ENCODE data around the gene UTP15. TPM values are rescaled to one million over a fixed set of nuclear protein-coding genes. Genes with fewer than 3 reads are reported as not detected.

The UTP15 gene
- total and polyA plus RNA-seq, 10 of the 15 experiments (the other 5 are each of a cell fraction or from before 2014, with no cell fraction given), result 22.5 to 39.4 (median 29.6) TPM

DNA sequence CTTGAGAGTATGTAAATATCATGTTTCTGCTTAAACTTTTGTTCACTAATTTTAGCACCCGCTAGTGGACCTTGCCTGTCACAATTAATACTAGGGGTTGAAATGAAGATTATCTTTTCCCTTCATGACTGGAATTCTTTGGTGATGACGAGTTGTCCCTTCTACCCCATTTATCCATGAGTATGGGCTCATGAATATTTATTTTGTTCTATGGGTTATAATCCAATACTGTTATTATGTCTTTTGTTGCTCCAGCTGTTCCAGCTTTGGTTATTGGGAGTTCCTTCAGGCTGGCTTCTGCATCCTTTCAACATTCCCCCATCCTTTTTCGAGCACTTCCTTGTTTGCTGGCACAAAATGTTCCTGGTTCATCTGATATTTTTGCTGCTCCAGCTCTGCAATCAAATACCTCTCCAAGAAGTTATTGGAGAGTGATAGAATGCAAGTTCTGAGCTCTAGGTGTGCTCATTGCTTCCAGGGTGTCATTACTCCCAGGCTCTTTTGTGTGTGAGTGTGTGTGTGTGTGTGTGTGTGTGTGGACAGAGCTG lies 40.7 kb downstream of the UTP15 start (continued):
- TF ChIP-seq MXI1 (IDR thresholded peaks at IDR 0.05; ENCODE audit: low read depth, low read length), result no peak
- TF ChIP-seq ZNF24 (IDR thresholded peaks at IDR 0.05), result no peak
- no peak for TF ChIP-seq CHD2 (IDR thresholded peaks at IDR 0.05; ENCODE audit: borderline replicate concordance, low read depth, low read length)
- no peak for TF ChIP-seq TCF12 (IDR thresholded peaks at IDR 0.05; ENCODE audit: low read depth, low read length)
- TF ChIP-seq SMARCA5 (IDR thresholded peaks at IDR 0.05), result no peak
- no peak for TF ChIP-seq TCF3 (IDR thresholded peaks at IDR 0.05; ENCODE audit: borderline replicate concordance, insufficient read depth, low read depth, low read length)
- no peak for TF ChIP-seq ZBED1 (IDR thresholded peaks at IDR 0.05; ENCODE audit: borderline replicate concordance)

DNA sequence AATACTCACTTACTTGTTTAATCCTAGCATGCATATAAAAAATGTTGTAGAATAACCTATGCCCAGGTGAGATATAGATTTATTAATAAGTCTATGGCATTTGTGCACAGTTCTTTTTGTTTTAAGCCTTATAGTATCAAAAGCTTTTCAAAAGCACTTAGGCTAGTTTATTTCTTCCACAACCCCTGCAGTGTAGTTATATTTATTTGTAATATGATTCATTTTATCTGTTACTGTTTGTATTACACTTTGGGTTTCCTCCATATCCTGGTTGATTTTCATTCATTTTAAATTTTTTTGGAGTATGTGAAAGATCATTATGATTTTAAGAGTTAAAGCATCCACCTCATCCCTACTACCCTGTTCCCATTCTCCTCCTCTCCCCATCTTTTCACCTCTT lies 41.7 kb downstream of the UTP15 start:
- H4K20me1 ChIP-seq (ENCODE audit: control insufficient read depth, insufficient read depth), result no peaks in the 10 kb centered on the region
- DNase-seq (ENCODE audit: low read depth, low spot score), result no peak
- no peaks in the 10 kb centered on the region for H3K9me3 ChIP-seq (replicated peaks; ENCODE audit: control insufficient read depth, insufficient read depth, low read length)
- no peaks in the 10 kb centered on the region for H3K79me2 ChIP-seq (ENCODE audit: control insufficient read depth, insufficient read depth, low read length)
- H3K9ac ChIP-seq (ENCODE audit: control insufficient read depth, insufficient read depth, low read length), result no peak overlapping the region
- H3K4me2 ChIP-seq (ENCODE audit: control insufficient read depth, insufficient read depth), result no peak overlapping the region
- no peak for ATAC-seq
- no peaks in the 10 kb centered on the region for H3K36me3 ChIP-seq (ENCODE audit: control insufficient read depth in 2 of 2, insufficient read depth in 2 of 2, low read length in 1 of 2)
- no peak overlapping the region for H2AFZ ChIP-seq (ENCODE audit: control insufficient read depth, low read depth, low read length)
- no TSS peak for BruUV-seq (replicated peaks)
- TF ChIP-seq, protein P1, sequence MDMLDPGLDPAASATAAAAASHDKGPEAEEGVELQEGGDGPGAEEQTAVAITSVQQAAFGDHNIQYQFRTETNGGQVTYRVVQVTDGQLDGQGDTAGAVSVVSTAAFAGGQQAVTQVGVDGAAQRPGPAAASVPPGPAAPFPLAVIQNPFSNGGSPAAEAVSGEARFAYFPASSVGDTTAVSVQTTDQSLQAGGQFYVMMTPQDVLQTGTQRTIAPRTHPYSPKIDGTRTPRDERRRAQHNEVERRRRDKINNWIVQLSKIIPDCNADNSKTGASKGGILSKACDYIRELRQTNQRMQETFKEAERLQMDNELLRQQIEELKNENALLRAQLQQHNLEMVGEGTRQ (IDR thresholded peaks at IDR 0.05; ENCODE audit: borderline replicate concordance, low read depth, low read length), result no peak
- TF ChIP-seq ASH2L (IDR thresholded peaks at IDR 0.05; ENCODE audit: borderline replicate concordance, low read depth) (no peak), STAT1 (conservative IDR thresholded peaks at IDR 0.05) (no peak), POLR2A (IDR thresholded peaks at IDR 0.05; ENCODE audit: low read depth, low read length) (no peak), HDAC2 (IDR thresholded peaks at IDR 0.05) (no peak), ELK1 (IDR thresholded peaks at IDR 0.05; ENCODE audit: low read depth, low read length) (no peak), RFX5 (IDR thresholded peaks at IDR 0.05; ENCODE audit: low read depth, low read length) (no peak)
- ChIA-PET CTCF (no interaction called here), RAD21 (ENCODE audit: unreplicated experiment) (no interaction called here), SMC1A (ENCODE audit: uncharacterized antibody, unreplicated experiment) (interaction anchor here (1.2 kb wide), 1 partner anchor 10 kb away, joined by 4 read pairs; no protein-coding TSS in a partner anchor), POLR2A (no interaction called here)
- no peak overlapping the region for H3K27ac ChIP-seq (ENCODE audit: control insufficient read depth, insufficient read depth)
- H3K27me3 ChIP-seq (replicated peaks in 1 of 2; ENCODE audit: control insufficient read depth in 2 of 2, insufficient read depth in 2 of 2, low read length in 1 of 2), result no peaks in the 10 kb centered on the region
- no peak overlapping the region for H3K4me3 ChIP-seq
- no peaks in the 10 kb centered on the region for H3K4me1 ChIP-seq (ENCODE audit: control insufficient read depth, insufficient read depth, low read length)
- in situ Hi-C loops (cut with MboI) (no loop called here), intact Hi-C loops (cut with micrococcal nuclease; ENCODE audit: unreplicated experiment) (no loop called here)
- FAIRE-seq, result no peak

Data from GM12878 (cell line).